ENCODE measurements around the gene SLC24A3.

Gene SLC24A3

GRCh38 chr20:19392344-19393130 lies 180.1 kb downstream of the SLC24A3 start:
- no peak for DNase-seq

GRCh38 chr20:19396460-19397081 lies 184.1 kb downstream of the SLC24A3 start:
- no peak for DNase-seq

- DNase-seq = no peak
Measured at GRCh38 chr20:19397226-19397625, 184.8 kb downstream of the SLC24A3 start.

GRCh38 chr20:19397666-19398065 lies 185.2 kb downstream of the SLC24A3 start:
- DNase-seq = no peak

GRCh38 chr20:19401096-19401495 lies 188.7 kb downstream of the SLC24A3 start:
- DNase-seq = no peak

GRCh38 chr20:19403549-19403948 lies 191.1 kb downstream of the SLC24A3 start:
- DNase-seq = no peak

GRCh38 chr20:19404826-19405225 lies 192.4 kb downstream of the SLC24A3 start:
- DNase-seq = no peak

GRCh38 chr20:19405958-19406357 lies 193.5 kb downstream of the SLC24A3 start:
- DNase-seq = no peak

GRCh38 chr20:19406381-19406780 lies 193.9 kb downstream of the SLC24A3 start:
- no peak for DNase-seq

GRCh38 chr20:19407196-19407595 lies 194.8 kb downstream of the SLC24A3 start:
- no peak for DNase-seq

- DNase-seq = no peak
Measured at GRCh38 chr20:19407736-19408135, 195.3 kb downstream of the SLC24A3 start.

GRCh38 chr20:19408971-19409370 lies 196.5 kb downstream of the SLC24A3 start:
- no peak for DNase-seq

GRCh38 chr20:19411811-19412210 lies 199.4 kb downstream of the SLC24A3 start:
- no peak for DNase-seq

- no peak for DNase-seq
Measured at GRCh38 chr20:19412254-19412653, 199.8 kb downstream of the SLC24A3 start.

GRCh38 chr20:19414600-19414999 lies 202.2 kb downstream of the SLC24A3 start:
- DNase-seq = no peak

GRCh38 chr20:19415786-19416185 lies 203.3 kb downstream of the SLC24A3 start:
- DNase-seq = no peak

- no peak for DNase-seq
Measured at GRCh38 chr20:19416627-19417026, 204.2 kb downstream of the SLC24A3 start.

- DNase-seq = no peak
Measured at GRCh38 chr20:19419396-19419795, 207.0 kb downstream of the SLC24A3 start.

- no peak for DNase-seq
Measured at GRCh38 chr20:19423097-19423899, 210.9 kb downstream of the SLC24A3 start.

GRCh38 chr20:19423900-19424620 lies 211.6 kb downstream of the SLC24A3 start:
- no peak for DNase-seq

GRCh38 chr20:19426356-19426755 lies 213.9 kb downstream of the SLC24A3 start:
- no peak for DNase-seq

GRCh38 chr20:19427480-19427879 lies 215.0 kb downstream of the SLC24A3 start:
- no peak for DNase-seq

- no peak for DNase-seq
Measured at GRCh38 chr20:19427913-19428312, 215.5 kb downstream of the SLC24A3 start.
